Measurements from ENCODE around the gene LYZL2.
"Not testable (repeated sequence)": the region's sequence is repeated elsewhere in the genome, so short reads cannot be mapped to it uniquely, and the experiment has no call there.

The LYZL2 gene

DNA sequence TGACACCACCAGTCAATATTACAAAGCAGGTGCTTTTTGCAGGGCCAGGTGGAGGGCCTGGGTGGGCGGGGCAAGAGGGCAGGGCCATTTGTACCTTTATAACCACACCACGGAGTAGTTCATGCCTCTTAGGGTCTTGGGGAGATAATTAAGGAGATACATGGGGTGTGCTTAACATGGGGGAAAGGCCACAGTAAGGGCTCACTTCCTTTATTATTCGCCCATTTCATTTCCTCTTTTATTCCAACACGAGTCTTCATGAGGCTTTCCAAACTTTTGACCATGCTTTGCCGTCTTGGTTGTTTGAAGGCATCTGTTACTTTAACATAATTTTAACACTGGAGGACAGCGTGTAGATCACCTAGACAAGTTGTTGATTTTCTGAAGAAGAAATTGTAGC is 33.3 kb upstream of the LYZL2 start:
- TF ChIP-seq, protein P1, sequence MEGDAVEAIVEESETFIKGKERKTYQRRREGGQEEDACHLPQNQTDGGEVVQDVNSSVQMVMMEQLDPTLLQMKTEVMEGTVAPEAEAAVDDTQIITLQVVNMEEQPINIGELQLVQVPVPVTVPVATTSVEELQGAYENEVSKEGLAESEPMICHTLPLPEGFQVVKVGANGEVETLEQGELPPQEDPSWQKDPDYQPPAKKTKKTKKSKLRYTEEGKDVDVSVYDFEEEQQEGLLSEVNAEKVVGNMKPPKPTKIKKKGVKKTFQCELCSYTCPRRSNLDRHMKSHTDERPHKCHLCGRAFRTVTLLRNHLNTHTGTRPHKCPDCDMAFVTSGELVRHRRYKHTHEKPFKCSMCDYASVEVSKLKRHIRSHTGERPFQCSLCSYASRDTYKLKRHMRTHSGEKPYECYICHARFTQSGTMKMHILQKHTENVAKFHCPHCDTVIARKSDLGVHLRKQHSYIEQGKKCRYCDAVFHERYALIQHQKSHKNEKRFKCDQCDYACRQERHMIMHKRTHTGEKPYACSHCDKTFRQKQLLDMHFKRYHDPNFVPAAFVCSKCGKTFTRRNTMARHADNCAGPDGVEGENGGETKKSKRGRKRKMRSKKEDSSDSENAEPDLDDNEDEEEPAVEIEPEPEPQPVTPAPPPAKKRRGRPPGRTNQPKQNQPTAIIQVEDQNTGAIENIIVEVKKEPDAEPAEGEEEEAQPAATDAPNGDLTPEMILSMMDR (IDR thresholded peaks at IDR 0.05; ENCODE audit: borderline replicate concordance, insufficient read depth, low read depth, low read length), result no peak
- peak overlapping the region; percentile 5 for H3K4me3 ChIP-seq (ENCODE audit: low read depth, low read length)

GRCh38 chr10:30660314-30660713 is 30.8 kb upstream of the LYZL2 start:
- H3K4me3 ChIP-seq (ENCODE audit: low read depth, low read length), result not testable (repeated sequence)

- H3K4me3 ChIP-seq (ENCODE audit: low read depth, low read length), result no peak overlapping the region
- TF ChIP-seq, protein P1 (IDR thresholded peaks at IDR 0.05; ENCODE audit: borderline replicate concordance, insufficient read depth, low read depth, low read length), result no peak
Observed at GRCh38 chr10:30656233-30656632, 26.7 kb upstream of the LYZL2 start.

GRCh38 chr10:30655001-30655400 is 25.4 kb upstream of the LYZL2 start:
- not testable (repeated sequence) for H3K4me3 ChIP-seq (ENCODE audit: low read depth, low read length)

DNA sequence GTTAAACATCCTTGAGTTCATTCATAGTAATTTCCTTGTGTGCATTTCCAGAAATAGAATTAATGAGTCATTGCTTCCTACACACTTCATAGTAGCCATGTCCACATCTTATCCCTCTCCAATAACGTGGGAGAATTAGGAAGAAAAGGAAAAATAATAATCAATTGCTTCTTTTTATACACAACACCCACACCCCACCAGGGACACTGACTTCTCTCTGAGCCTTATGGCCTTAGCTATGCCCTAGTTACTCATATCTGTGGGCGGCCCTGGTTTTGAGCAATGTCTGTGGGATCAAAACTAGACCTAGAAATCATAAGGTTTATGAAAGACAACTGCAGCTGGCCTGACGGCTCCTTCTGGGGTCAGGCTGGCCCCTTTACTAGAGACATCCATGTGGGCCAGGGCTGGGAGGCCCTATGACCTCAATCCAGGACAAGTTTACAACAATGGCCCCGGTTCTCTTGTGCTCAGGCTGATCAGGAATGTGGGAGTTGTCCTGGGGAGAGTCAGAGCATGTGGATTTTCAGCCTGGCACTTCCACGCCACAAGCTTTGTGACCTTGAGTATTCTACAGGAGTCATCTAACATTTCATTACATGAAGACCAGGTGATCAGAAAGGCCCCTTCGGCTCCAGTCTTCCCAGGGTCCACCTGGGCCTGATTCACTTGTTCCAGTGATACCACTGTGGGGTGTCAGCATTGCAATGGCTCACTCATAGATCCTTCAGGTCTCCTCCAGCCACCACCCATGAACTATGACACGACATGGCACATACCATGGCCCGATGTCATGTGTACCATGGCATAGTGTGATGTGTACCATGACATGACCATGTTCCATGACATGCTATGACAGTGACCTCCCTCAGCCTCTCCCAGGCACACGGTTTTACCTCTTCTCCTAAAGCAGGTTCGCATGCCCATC is 22.2 kb upstream of the LYZL2 start:
- H3K4me3 ChIP-seq (ENCODE audit: low read depth, low read length), result not testable (repeated sequence)

- TF ChIP-seq, protein P1 (IDR thresholded peaks at IDR 0.05; ENCODE audit: borderline replicate concordance, insufficient read depth, low read depth, low read length), result no peak
- H3K4me3 ChIP-seq (ENCODE audit: low read depth, low read length), result no peak overlapping the region
Observed at GRCh38 chr10:30647089-30647488, 17.5 kb upstream of the LYZL2 start.

GRCh38 chr10:30645340-30645827 is 15.8 kb upstream of the LYZL2 start:
- TF ChIP-seq, protein P1 (IDR thresholded peaks at IDR 0.05; ENCODE audit: borderline replicate concordance, insufficient read depth, low read depth, low read length), result no peak
- no peak overlapping the region for H3K4me3 ChIP-seq (ENCODE audit: low read depth, low read length)

DNA sequence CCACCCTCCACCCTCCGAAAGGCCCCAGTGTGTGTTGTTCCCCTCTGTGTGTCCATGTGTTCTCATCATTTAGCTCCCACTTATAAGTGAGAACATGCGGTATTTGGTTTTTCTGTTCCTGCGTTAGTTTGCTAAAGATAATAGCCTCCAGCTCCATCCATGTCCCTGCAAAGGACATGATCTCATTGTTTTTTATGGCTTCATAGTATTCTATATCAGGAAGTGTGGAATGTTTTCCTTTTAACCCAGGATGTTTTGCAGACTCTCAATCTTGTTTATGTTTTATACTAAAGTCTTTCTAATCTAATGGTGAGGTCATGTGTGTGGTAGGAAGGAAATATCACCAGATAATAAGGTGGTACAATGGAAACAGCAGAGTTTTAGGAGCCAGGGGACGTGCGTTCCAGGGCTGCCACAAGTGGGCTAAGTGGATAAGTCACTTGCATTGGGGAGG is 14.9 kb upstream of the LYZL2 start:
- not testable (repeated sequence) for H3K4me3 ChIP-seq (ENCODE audit: low read depth, low read length)

GRCh38 chr10:30643557-30644199 is 14.1 kb upstream of the LYZL2 start:
- not testable (repeated sequence) for H3K4me3 ChIP-seq (ENCODE audit: low read depth, low read length)

DNA sequence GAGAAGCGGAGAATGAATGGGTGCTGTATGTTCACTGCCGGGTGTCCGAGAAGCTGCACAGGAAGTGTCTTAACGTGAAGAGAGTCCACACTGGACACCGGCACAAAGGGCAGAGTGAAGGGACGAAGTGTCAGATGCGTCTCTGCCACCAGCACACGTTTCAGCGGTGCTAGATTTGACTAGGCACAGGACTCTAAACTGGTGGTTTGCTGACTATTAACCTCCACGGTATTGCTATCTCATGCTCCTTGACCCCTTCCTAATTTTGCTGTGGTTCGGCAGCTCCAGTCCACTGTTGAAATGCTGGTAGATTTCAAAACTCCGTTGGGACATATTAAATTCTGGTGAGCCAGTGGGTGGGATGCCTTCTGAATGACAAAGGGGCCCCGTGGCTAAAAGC is 13.3 kb upstream of the LYZL2 start:
- H3K4me3 ChIP-seq (ENCODE audit: low read depth, low read length), result not testable (repeated sequence)
